ELF-1 (cell line): ENCODE results near the gene PM20D1.
"Not testable (repeated sequence)": the region's sequence is repeated elsewhere in the genome, so short reads cannot be mapped to it uniquely, and the experiment has no call there.

Experiments used
- DNase-seq: peaks from one replicate; pipeline ENCODE4 v3.0.0-alpha.2; 2016; ENCODE audit warnings: low read depth, low spot score

PM20D1 gene

DNA sequence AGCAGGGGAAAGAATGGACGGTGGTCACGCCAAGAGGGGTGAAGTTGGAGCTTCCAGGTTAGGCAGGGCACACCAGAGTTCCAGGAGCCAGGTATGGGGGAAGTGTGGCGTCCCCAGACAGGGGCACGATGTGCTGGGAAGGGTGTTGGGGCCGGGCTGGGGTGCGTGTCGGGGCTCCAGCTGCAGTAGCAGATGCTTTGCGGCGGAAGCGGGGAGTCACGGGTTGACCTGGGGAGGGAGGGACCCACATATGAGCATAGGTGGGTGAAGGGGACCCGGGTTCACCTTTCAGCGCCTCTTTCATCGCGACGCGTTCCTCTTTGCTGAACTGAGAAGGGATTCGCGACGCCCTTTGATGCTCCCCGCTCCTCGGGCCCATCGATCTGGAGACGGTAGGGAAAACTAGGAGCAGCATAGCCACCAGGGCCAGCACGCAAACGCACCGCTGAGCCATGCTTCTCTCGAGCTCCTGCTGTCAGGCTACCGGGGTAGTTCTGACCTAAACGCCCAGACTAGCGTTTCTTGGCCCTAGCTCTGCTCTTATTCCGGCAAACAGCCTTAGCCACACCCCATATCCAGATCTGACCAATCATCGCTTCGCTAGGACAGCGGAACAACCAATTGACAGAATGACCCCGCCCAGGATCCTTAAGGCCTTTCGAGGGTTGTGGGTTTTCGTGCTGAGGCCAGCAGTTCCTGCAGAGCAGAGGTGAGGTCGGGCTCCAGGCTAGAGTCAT lies at the start of gene PM20D1:
Gene PM20D1 (minus strand): TSS at position 514 of the 737 bp plus-strand sequence. CDS start 60 bp downstream, at position 454.
- peak; percentile 88 for DNase-seq

DNA sequence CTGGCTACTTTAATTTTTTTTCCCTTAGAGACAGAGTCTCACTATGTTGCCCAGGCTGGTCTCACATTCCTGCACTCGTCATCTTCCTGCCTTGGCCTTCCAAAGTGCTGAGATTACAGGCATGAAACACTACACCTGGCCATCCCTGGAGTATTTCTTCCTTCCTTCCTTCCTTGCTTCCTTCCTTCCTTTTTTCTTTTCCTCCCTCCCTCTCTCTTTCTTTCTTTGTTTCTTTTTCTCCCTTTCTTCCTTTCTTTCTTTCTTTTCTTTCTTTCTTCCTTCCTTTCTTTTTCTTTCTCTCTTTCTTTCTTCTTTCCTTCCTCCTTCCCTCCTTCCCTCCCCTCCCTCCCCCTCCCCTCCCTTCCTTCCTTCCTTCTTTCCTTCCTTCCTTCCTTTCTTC lies 46.4 kb upstream of the PM20D1 start:
- no peak for DNase-seq

DNA sequence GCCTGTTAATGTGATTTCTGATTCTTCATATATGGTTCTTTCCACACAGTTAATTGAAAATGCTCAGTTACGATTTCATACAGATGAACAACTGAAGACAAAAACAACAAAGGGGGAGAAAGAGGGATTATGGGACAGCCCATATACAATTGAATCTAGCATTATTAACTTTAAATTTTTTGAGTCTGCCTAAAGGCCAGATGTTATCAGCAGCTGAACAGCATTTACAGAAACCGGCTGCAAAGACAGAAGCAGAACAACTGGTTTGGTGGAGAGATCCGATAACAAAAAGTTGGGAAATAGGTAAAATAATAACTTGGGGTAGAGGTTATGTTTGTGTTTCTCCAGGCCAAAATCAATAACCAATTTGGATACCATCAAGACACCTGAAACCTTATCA lies 44.2 kb upstream of the PM20D1 start:
- not testable (repeated sequence) for DNase-seq

- DNase-seq: not testable (repeated sequence)
Observed at GRCh38 chr1:205892175-205892574, 42.2 kb upstream of the PM20D1 start.

- not testable (repeated sequence) for DNase-seq
Observed at GRCh38 chr1:205891481-205891880, 41.5 kb upstream of the PM20D1 start.

- DNase-seq: not testable (repeated sequence)
Observed at GRCh38 chr1:205890631-205891030, 40.7 kb upstream of the PM20D1 start.

GRCh38 chr1:205889706-205890105 lies 39.8 kb upstream of the PM20D1 start:
- peak; percentile 15 for DNase-seq

GRCh38 chr1:205889006-205889405 lies 39.1 kb upstream of the PM20D1 start:
- not testable (repeated sequence) for DNase-seq

GRCh38 chr1:205883792-205884191 lies 33.9 kb upstream of the PM20D1 start:
- DNase-seq: no peak

- DNase-seq: no peak
Observed at GRCh38 chr1:205880923-205881322, 31.0 kb upstream of the PM20D1 start.

- DNase-seq: peak; percentile 33
Observed at GRCh38 chr1:205879974-205880373, 30.0 kb upstream of the PM20D1 start.

GRCh38 chr1:205878026-205878425 lies 28.1 kb upstream of the PM20D1 start:
- no peak for DNase-seq

DNA sequence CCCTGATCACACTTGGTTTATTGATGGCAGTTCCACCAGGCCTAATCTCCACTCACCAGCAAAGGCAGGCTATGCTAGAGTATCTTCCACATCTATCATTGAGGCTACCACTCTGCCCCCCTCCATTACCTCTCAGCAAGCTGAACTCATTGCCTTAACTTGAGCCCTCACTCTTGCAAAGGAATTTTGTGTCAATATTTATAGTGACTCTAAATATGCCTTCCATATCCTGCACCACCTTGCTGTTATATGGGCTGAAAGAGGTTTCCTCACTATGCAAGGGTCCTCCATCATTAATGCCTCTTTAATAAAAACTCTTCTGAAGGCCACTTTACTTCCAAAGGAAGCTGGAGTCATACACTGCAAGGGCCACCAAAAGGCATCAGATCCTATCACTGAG lies 23.2 kb upstream of the PM20D1 start:
- DNase-seq: not testable (repeated sequence)

DNA sequence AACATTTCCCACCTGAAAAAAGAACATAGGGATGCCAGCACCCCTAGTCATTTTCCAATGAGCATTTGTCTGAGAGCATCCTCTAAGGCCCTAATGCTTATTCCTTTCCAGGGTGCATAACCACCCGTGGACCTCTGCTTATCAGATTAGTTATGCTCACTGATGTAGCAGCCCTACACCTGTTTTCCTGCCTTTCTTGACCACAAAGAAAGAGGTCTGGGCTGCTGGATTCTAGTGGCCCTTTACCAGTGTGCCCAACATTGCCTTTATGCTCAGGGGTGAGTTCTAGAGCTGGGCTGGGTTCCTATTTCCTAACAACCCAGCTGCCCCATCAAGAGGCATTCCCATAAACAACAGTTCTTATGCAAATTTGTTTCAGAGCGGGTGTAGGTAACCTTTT lies 20.3 kb upstream of the PM20D1 start:
- no peak for DNase-seq

DNA sequence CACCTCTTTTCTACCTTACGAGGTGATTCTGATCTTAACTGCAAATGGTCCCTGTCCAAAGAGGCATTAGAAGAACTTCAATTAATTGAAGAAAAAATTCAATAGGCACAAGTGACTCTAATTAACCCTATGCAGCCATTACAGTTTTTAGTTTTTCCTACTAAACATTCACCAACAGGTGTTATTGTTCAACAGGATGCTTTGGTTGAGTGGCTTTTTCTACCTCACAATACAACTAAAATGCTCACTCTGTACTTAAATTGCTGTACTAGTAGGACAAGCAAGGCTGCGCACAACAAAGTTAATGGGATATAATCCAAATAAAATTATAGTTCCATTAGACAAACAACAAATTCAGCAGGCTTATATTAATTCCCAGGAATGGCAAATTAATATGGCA lies 11.6 kb upstream of the PM20D1 start:
- DNase-seq: no peak

GRCh38 chr1:205858141-205858961 lies 8.4 kb upstream of the PM20D1 start:
- no peak for DNase-seq

- DNase-seq: not testable (repeated sequence)
Observed at GRCh38 chr1:205857501-205857900, 7.6 kb upstream of the PM20D1 start.

GRCh38 chr1:205856433-205856832 lies 6.5 kb upstream of the PM20D1 start:
- DNase-seq: no peak

- DNase-seq: no peak
Observed at GRCh38 chr1:205852969-205853368, 3.0 kb upstream of the PM20D1 start.

GRCh38 chr1:205851993-205852392 lies 2.1 kb upstream of the PM20D1 start:
- DNase-seq: no peak

DNA sequence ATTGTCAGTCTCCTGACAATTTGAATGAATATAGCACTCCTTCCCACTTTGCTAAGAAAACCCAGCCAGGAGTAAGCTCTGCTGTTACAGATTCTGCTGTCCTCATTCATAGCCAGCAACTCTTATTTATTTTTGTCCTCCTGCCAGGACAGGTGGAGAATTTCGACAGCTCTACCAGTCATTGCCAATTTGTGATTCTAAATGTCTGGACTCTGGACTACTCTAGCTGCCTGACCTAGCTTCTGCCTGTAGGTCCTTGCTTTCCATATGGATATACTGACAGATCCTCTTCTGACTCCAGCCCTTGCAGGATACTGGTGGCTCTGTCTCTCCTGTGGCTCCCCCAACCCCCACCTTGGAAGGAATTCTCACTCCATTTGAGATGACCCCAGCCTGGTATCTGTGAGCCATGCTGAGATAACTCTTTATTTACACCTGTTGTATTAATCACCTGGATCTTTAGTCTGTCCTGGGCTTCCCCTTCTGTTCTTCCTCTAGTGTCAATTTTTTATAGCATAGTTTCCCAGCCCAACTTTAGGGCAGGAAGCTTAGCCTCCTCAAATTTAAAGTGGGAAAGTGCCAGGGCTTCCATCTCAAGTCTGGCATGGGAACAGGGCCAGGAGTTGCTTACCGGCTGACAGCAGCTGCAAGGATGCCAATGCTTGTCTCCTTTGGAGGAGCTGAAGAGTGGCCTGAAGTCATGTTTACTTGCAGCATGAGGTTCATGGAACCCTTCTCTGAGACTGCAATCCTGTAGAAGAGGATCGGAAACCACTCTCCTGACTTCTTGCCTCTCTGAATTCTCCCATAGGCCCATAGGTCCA lies 6.7 kb downstream of the PM20D1 start:
- DNase-seq: no peak

DNA sequence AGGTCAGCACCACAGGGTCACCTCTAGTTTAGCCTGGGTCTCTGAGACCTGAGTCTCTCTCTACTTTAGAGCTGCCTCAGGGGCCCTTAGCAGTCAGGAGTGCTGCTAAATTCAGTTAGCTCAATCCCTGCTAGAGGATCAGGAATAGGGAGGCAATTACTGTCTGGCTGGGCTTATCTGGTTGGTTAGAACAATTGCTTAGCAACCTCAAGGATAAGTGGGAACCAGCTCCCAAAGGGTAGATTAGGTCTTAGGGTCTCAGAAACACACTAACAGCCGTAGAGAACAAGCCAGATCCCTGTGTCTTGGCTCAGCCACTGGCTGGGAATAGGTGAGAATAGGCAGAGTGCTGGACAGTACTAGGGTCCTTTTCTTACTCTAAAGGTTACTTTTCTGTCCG lies 7.7 kb downstream of the PM20D1 start:
- no peak for DNase-seq
